ENCODE results near the gene ATP5MC3. TPM values are rescaled to one million over a fixed set of nuclear protein-coding genes. Genes with fewer than 3 reads are reported as not detected.

Gene ATP5MC3
- total and polyA plus RNA-seq, 2 of the 13 experiments (the other 11 are each of a cell fraction or from before 2014, with no cell fraction given), result 676 to 1,007 TPM

GRCh38 chr2:175167792-175168563 lies 13.5 kb downstream of the ATP5MC3 start, which contains the start of gene ATF2 (continued):
- TF ChIP-seq ZSCAN29 (CRISPR knock-in tag; conservative IDR thresholded peaks at IDR 0.05) (peak; percentile 60; the same call in 1 of the 2 replicates), PHF21A (CRISPR knock-in tag; IDR thresholded peaks at IDR 0.05) (peak; percentile 84), ZBTB49 (CRISPR knock-in tag; IDR thresholded peaks at IDR 0.05; ENCODE audit: borderline replicate concordance) (no peak; the same call in 1 of the 2 replicates), FIP1L1 (IDR thresholded peaks at IDR 0.05; ENCODE audit: borderline replicate concordance, insufficient read depth, low read depth, low read length) (no peak), SALL2 (CRISPR knock-in tag; IDR thresholded peaks at IDR 0.05) (peak; percentile 57), ZNF720 (CRISPR knock-in tag; IDR thresholded peaks at IDR 0.05) (0 out of 2 replicates have a peak, but pooled peaks have one; percentile 36), HNF1A (IDR thresholded peaks at IDR 0.05; ENCODE audit: low read depth) (0 out of 2 replicates have a peak, but pooled peaks have one; percentile 11), HNF1A (CRISPR knock-in tag; IDR thresholded peaks at IDR 0.05; ENCODE audit: borderline replicate concordance) (peak; percentile 64; the same call in 1 of the 2 replicates), ZNF180 (CRISPR knock-in tag; IDR thresholded peaks at IDR 0.05; ENCODE audit: borderline replicate concordance, low read depth) (no peak; the same call in 1 of the 2 replicates), ZXDC (CRISPR knock-in tag; IDR thresholded peaks at IDR 0.05) (0 out of 2 replicates have a peak, but pooled peaks have one; percentile 43), TCF12 (IDR thresholded peaks at IDR 0.05) (no peak), TCF12 (CRISPR knock-in tag; IDR thresholded peaks at IDR 0.05) (no peak), TFDP2 (CRISPR knock-in tag; IDR thresholded peaks at IDR 0.05) (peak; percentile 90), PRDM4 (CRISPR knock-in tag; IDR thresholded peaks at IDR 0.05; ENCODE audit: borderline replicate concordance) (no peak), ZNF879 (CRISPR knock-in tag; IDR thresholded peaks at IDR 0.05) (peak; percentile 91)
